HG03196 (cell line): ENCODE data around the gene RAD1.

ENCODE experiments used
- ATAC-seq: cut with Tn5 transposase; IDR thresholded peaks from one replicate; pipeline ENCODE4 v1.9.1; 2021; ENCODE audit not compliant: unreplicated experiment

Gene RAD1

DNA sequence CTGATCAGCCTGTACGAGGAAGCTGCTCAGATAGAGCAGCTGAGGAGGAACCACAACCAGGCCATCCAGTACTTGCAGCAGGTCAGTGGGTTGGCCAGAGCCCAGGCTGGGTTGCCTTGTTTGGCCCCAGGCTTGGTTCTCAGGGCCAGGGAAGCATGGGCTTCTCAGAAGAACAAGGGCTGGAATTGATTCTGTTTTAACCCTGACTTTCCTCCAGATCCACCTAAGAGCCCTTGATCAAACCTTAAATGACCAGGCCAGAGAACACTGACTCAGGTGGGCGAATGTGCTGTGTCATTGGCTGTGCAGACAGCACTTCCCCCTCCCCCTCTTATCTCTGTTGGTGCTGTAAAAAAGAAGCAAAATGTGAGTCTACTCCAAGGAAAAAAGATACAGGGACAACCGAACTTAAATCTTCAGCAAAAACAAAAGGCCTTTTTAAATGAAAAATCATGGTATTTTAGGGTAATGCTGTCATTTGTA is 48.3 kb downstream of the RAD1 start:
- no peak for ATAC-seq

DNA sequence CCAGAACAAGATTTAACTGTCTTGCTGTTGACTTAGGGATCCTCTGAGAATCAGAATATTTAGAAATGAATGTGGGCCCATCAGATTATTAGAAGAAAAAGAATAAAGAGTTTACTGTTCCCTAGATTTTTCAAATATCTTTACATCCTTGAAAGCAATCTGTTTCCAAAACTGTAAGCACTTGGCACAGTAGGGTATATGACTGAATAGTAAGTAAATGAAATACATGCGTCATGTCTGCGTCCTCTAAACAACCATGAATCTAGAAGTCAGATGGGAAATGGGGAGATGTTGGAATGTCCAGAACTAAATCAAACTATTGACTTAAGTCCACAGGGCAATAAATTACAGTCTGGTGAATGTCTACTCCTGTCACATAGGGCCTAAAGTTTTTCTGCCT is 50.2 kb downstream of the RAD1 start:
- no peak for ATAC-seq

DNA sequence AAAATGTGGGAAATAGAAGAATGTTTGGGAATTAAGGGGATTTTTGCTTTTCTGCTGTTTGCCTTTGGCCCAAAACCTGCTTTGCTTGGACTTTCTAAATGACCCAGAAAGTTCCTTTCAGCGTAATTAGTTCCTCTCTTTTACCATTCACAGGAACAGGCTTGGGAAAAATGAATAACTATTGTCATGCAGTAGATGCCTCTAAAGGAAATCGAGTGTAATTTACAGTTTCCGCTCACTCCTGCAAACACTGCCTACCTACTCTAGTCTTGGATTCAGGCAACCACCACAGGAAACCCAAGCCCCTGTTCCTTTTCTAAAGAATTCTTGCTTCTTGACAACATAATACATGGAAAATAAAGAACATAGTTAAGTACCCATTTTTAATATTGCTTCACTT is 51.4 kb downstream of the RAD1 start:
- ATAC-seq, result no peak

DNA sequence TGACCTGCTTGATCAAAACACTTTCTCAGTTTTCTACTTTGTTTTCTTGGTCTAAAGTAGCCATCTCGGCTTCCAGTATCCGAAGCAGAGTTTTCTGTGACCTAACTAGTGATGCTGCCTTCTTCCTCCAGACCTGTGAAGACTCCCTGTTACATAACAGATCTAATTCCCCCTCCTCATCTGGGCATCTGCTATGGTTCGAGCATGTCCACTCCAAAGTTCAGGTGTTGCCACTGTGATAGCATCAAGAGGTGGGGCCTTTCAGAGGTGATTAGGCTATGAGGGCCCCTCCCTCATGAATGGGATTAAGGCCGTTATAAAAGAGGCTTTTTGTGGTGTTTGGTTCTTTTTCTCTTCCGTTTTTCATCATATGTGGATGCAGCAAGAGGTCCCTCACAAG is 56.1 kb downstream of the RAD1 start:
- no peak for ATAC-seq

DNA sequence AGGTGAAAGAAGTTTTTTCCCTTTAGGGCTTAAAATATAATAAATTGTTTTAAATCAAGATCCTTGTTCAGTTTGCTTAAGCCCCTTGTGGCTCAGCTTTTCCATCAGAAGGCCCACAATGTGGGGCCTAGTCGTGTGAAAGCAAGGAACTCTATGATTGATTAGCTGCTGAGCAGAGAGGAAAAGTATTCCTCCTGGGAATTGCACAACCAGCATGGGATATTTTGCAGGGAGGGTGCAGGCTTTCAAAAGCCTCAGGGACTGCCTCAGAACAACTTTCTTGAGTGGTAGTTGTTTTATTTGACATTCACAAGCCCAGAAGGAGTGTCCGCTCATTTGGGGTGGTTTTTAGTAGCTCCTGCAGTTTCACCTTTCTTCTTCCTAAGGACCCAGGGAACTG is 56.5 kb downstream of the RAD1 start:
- ATAC-seq, result no peak

DNA sequence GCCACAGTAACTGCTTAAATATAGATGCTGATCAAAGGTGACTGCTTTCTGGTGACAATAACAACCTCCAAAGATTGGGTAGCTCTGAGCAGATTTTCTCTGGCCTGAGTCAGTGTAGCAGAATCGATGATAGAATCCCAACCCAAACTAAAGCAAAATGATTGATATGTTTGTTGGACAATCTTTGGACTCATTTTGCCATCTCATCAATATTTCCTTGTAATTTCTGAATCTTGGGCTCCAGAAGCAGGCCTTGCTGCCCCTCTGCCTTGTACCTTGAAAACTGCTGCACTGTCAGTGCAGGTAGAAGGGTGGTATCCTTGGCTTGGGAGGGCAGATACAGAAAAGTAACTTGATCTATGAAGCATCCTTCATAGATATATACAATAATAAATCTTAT is 57.4 kb downstream of the RAD1 start:
- ATAC-seq, result no peak

DNA sequence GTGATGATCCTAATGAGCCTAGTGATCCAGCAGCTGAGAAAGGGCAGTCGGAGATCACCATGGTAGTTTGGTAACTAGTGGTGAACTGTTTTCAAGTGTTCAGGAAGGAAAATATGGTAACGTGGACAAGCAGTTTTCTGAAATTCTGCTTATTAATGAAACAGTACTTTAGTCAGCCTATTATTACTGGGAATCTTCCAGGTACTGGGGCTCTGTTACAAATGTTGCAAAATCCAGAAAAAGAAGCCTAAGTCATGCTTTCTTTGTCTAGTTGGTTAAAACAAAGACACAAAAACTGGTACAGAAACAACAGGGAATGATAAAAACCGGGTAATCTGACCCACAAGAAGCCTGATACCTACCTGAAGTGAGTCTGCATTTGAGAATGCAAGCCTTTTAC is 58.1 kb downstream of the RAD1 start:
- ATAC-seq, result no peak
